ENCODE data around the gene PRKAR1A. TPM values are rescaled to one million over a fixed set of nuclear protein-coding genes. Genes with fewer than 3 reads are reported as not detected.

The PRKAR1A gene
- total RNA-seq, 1 donor from 2014 or later = 233 TPM

DNA sequence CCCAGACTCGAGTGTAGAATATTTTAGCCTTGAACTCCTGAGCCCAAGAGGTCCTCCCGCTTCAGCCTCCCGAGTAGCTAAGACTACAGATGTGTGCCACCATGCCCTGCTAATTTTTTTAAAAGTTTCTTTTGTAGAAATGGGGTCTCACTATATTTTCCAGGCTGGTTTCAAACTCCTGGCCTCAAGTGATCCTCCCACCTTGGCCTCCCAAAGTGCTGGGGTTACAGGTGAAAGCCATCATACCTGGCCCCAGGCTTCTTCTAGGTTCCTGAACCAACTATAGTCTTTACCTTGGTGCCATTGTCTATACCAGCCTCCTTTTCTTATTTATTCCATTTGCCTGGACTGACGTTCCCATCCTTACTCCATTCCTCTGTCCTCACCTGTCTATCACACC lies 17.1 kb upstream of the PRKAR1A start:
- no peak overlapping the region for H3K4me3 ChIP-seq (ENCODE audit: low read depth, low read length)
- DNase-seq (ENCODE audit: low read depth) = no peak
- TF ChIP-seq, protein P1, sequence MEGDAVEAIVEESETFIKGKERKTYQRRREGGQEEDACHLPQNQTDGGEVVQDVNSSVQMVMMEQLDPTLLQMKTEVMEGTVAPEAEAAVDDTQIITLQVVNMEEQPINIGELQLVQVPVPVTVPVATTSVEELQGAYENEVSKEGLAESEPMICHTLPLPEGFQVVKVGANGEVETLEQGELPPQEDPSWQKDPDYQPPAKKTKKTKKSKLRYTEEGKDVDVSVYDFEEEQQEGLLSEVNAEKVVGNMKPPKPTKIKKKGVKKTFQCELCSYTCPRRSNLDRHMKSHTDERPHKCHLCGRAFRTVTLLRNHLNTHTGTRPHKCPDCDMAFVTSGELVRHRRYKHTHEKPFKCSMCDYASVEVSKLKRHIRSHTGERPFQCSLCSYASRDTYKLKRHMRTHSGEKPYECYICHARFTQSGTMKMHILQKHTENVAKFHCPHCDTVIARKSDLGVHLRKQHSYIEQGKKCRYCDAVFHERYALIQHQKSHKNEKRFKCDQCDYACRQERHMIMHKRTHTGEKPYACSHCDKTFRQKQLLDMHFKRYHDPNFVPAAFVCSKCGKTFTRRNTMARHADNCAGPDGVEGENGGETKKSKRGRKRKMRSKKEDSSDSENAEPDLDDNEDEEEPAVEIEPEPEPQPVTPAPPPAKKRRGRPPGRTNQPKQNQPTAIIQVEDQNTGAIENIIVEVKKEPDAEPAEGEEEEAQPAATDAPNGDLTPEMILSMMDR (IDR thresholded peaks at IDR 0.05; ENCODE audit: insufficient read depth, low read length, poor library complexity, severe bottlenecking) = no peak
- H3K36me3 ChIP-seq (ENCODE audit: control insufficient read depth, insufficient read depth, low read length) = no peaks in the 10 kb centered on the region
- H3K27me3 ChIP-seq (ENCODE audit: control insufficient read depth, insufficient read depth, low read length) = no peaks in the 10 kb centered on the region

DNA sequence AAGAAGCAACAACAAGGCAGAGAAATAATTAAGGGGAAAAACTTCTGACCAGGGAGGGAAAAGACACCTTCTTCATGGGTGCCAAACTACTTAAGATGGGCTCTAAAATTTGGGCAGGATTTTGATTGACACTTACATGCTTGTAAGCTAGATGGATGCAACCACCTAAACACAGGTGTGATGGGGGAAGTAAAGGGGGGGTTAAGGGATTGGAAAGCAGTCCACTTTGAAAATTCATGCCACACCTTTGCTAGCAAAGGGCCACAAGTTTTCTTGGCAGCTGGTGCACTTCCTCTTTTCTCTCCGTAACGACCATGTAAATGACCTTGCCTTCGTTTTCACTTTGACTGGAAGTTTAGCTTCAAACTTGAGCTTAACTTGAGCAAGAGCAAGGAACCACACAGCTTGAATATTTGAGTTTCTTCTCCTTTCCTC lies 14.3 kb upstream of the PRKAR1A start:
- H3K36me3 ChIP-seq (ENCODE audit: control insufficient read depth, insufficient read depth, low read length) = no peaks in the 10 kb centered on the region
- DNase-seq (ENCODE audit: low read depth) = no peak
- no peak overlapping the region for H3K4me3 ChIP-seq (ENCODE audit: low read depth, low read length)
- TF ChIP-seq, protein P1 (IDR thresholded peaks at IDR 0.05; ENCODE audit: insufficient read depth, low read length, poor library complexity, severe bottlenecking) = no peak
- H3K27me3 ChIP-seq (ENCODE audit: control insufficient read depth, insufficient read depth, low read length) = no peaks in the 10 kb centered on the region

DNA sequence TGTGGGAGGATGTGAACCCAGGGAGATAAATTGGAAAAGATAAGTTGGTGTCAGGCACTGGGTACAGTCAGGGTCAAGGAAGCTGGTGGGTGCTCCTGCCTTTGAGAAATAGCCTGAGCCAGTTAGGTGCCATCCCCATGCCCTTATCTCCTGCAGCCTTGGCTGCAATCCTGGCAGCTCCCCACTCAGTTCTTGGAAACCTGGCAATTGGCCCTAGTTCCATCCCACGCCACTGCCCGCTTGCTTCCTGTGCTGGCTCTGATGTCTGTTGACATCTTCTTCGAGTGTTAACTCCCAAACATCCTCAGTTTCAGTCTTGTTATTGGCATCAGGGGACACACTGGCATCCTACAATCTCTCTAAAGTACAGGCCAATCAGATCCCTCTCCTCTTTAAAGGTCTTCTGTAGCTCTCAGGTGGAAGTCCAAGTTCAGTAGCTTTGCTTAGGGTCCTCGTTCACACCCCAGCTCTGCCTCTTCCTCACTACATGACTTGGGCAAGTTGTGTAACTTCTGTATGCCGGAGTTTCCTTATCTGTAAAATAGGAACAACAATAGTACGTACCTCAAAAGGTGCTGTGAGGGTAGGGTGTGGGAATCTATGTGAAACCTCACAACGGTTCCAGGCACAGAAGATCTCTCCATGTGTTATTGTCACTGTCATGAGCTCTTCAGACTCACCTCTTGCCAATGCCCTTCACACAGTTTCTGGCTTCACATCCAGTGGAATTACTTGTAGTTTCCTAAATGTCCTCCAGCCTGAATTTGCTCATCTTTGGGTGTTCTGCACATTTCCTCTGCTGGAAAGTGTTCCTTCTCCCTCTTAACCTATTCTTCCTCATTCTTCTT lies 13.5 kb upstream of the PRKAR1A start:
- H3K36me3 ChIP-seq (ENCODE audit: control insufficient read depth, insufficient read depth, low read length) = no peaks in the 10 kb centered on the region
- no peaks in the 10 kb centered on the region for H3K27me3 ChIP-seq (ENCODE audit: control insufficient read depth, insufficient read depth, low read length)
- TF ChIP-seq, protein P1 (IDR thresholded peaks at IDR 0.05; ENCODE audit: insufficient read depth, low read length, poor library complexity, severe bottlenecking) = no peak
- no peak overlapping the region for H3K4me3 ChIP-seq (ENCODE audit: low read depth, low read length)
- DNase-seq (ENCODE audit: low read depth) = no peak

DNA sequence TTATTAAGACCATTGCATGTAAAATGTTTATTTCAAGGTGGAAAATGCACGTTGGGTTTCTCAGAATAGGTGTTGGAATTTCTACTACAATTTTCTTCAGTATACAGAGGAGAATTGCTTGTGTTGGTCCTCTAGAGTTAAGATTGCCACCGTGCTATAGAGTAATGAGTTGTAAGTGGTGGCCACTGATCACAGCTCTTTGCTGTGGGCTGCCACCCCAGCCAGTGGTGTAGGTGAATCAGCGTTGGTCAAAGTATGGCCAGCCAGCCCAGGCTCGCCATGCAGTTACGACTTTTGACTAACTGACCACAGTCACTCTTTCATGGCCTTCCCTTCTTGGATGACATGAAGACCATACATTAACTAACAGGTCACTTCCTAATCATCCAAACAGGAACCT lies 12.6 kb upstream of the PRKAR1A start:
- TF ChIP-seq, protein P1 (IDR thresholded peaks at IDR 0.05; ENCODE audit: insufficient read depth, low read length, poor library complexity, severe bottlenecking) = no peak
- Histone ChIP-seq H3K27me3 (ENCODE audit: control insufficient read depth, insufficient read depth, low read length) (no peaks in the 10 kb centered on the region), H3K4me3 (ENCODE audit: low read depth, low read length) (no peak overlapping the region), H3K36me3 (ENCODE audit: control insufficient read depth, insufficient read depth, low read length) (no peaks in the 10 kb centered on the region)
- no peak for DNase-seq (ENCODE audit: low read depth)

DNA sequence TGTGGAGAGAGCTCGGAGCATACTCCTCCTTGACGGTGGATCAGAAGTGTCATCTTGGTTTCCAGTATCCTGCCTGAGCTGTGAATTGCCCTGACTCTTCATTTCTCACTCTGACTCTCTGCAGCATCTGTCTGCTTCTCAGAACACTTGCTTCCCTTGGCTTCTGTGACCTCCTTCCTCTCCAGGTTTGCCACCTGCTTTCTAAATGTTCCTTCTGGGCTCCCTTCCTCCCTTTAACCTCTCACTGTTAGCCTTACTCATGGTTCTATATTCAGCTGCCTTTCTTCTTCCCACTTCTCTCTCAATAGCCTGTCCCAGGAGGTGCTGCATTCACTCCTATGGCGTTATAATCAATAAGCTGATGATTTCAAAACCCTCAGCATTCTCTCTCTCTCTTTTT lies 11.2 kb upstream of the PRKAR1A start:
- Histone ChIP-seq H3K36me3 (ENCODE audit: control insufficient read depth, insufficient read depth, low read length) (no peaks in the 10 kb centered on the region), H3K27me3 (ENCODE audit: control insufficient read depth, insufficient read depth, low read length) (no peaks in the 10 kb centered on the region), H3K4me3 (ENCODE audit: low read depth, low read length) (no peak overlapping the region)
- DNase-seq (ENCODE audit: low read depth) = no peak
- TF ChIP-seq, protein P1 (IDR thresholded peaks at IDR 0.05; ENCODE audit: insufficient read depth, low read length, poor library complexity, severe bottlenecking) = no peak

DNA sequence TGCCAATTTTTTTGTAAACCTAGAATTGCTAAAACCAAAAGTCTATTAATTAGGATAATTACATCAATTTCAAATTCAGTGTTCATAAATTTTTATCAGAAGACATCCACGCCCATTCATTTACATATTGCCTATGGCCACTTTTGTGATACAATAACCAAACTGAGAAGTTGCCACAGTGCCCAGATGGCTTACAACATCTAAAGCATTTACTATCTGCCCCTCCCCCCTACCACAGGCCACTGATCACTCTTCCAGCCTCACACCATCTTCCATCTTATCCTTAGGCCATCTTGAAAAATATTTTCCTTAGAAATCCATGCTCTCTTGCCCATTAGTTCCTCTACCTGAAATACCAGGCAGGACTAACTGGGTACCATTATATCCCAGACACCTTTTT lies 6.3 kb upstream of the PRKAR1A start:
- TF ChIP-seq, protein P1 (IDR thresholded peaks at IDR 0.05; ENCODE audit: insufficient read depth, low read length, poor library complexity, severe bottlenecking) = no peak
- Histone ChIP-seq H3K27me3 (ENCODE audit: control insufficient read depth, insufficient read depth, low read length) (no peaks in the 10 kb centered on the region), H3K36me3 (ENCODE audit: control insufficient read depth, insufficient read depth, low read length) (no peaks in the 10 kb centered on the region), H3K4me3 (ENCODE audit: low read depth, low read length) (no peak overlapping the region)
- DNase-seq (ENCODE audit: low read depth) = no peak

Measured in kidney epithelial cell (primary cell).